ENCODE measurements around the gene PTPRA.
A peak's percentile ranks its signal among the peaks of the same experiment; 100 is the strongest.

PTPRA gene

GRCh38 chr20:2872459-2873009 is 747 bp upstream of the PTPRA start:
- Histone ChIP-seq H3K27ac (ENCODE audit: low read length) (no peak overlapping the region), H3K4me3 (ENCODE audit: low read length in 2 of 2) (peak overlapping the region; percentile 83 to 88), H3K9ac (ENCODE audit: low read length in 2 of 2) (peak overlapping the region; percentile 64 to 65), H3K9me3 (ENCODE audit: control insufficient read depth in 2 of 2, low read length in 2 of 2) (no peaks in the 10 kb centered on the region), H3K36me3 (ENCODE audit: control insufficient read depth in 2 of 2, insufficient read depth in 2 of 2, low read length in 2 of 2) (no peaks in the 10 kb centered on the region), H3K4me1 (ENCODE audit: control insufficient read depth, insufficient read depth, low read length) (peaks cover 37% of the 10 kb centered on the region), H3K27me3 (ENCODE audit: control insufficient read depth in 1 of 2, insufficient read depth in 2 of 2, low read length in 2 of 2) (peaks cover 5 to 11% of the 10 kb centered on the region in 2 donors)

GRCh38 chr20:2873747-2874041 is 413 bp downstream of the PTPRA start:
- peaks cover 5 to 11% of the 10 kb centered on the region in 2 donors for H3K27me3 ChIP-seq (ENCODE audit: control insufficient read depth in 1 of 2, insufficient read depth in 2 of 2, low read length in 2 of 2)
- H3K9me3 ChIP-seq (ENCODE audit: control insufficient read depth in 2 of 2, low read length in 2 of 2), result no peaks in the 10 kb centered on the region
- H3K4me3 ChIP-seq (ENCODE audit: low read length in 2 of 2), result peak overlapping the region; percentile 83 to 88
- no peaks in the 10 kb centered on the region for H3K36me3 ChIP-seq (ENCODE audit: control insufficient read depth in 2 of 2, insufficient read depth in 2 of 2, low read length in 2 of 2)
- H3K9ac ChIP-seq (ENCODE audit: low read length in 2 of 2), result peak overlapping the region; percentile 69 to 81
- no peak overlapping the region for H3K27ac ChIP-seq (ENCODE audit: low read length)
- H3K4me1 ChIP-seq (ENCODE audit: control insufficient read depth, insufficient read depth, low read length), result peaks cover 37% of the 10 kb centered on the region

DNA sequence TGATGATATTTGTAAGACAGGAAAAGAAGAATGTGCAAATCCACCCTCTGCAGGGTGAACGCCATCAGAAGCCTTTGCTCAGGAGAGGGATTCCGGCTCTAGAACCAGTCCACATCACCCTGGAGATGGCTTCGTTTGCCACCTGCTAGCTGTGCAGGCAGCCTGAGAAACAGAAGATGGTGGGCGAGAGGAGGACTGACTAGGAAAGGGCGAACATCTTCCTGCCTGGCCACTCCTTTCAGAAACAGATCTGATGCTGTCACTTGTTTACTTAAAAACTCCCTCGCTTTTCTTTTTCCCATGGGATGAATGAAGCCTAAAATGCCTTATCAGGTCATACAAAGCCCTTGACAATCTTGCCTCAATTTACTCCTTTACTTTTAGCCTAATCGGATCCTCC is 1.2 kb downstream of the PTPRA start:
- H3K4me1 ChIP-seq (ENCODE audit: control insufficient read depth, insufficient read depth, low read length), result peaks cover 37% of the 10 kb centered on the region
- H3K27ac ChIP-seq (ENCODE audit: low read length), result no peak overlapping the region
- peak overlapping the region; percentile 83 to 88 for H3K4me3 ChIP-seq (ENCODE audit: low read length in 2 of 2)
- H3K9ac ChIP-seq (ENCODE audit: low read length in 2 of 2), result peak overlapping the region; percentile 55 to 81
- no peaks in the 10 kb centered on the region for H3K9me3 ChIP-seq (ENCODE audit: control insufficient read depth in 2 of 2, low read length in 2 of 2)
- H3K27me3 ChIP-seq (ENCODE audit: control insufficient read depth in 1 of 2, insufficient read depth in 2 of 2, low read length in 2 of 2), result peaks cover 5 to 11% of the 10 kb centered on the region in 2 donors
- H3K36me3 ChIP-seq (ENCODE audit: control insufficient read depth in 2 of 2, insufficient read depth in 2 of 2, low read length in 2 of 2), result no peaks in the 10 kb centered on the region

- Histone ChIP-seq H3K4me3 (ENCODE audit: low read length in 2 of 2) (no peak overlapping the region), H3K9me3 (ENCODE audit: control insufficient read depth in 2 of 2, low read length in 2 of 2) (no peaks in the 10 kb centered on the region), H3K4me1 (ENCODE audit: control insufficient read depth, insufficient read depth, low read length) (peaks cover 37% of the 10 kb centered on the region), H3K27ac (ENCODE audit: low read length) (no peak overlapping the region), H3K27me3 (ENCODE audit: control insufficient read depth in 1 of 2, insufficient read depth in 2 of 2, low read length in 2 of 2) (peaks cover 5 to 11% of the 10 kb centered on the region in 2 donors), H3K36me3 (ENCODE audit: control insufficient read depth in 2 of 2, insufficient read depth in 2 of 2, low read length in 2 of 2) (no peaks in the 10 kb centered on the region), H3K9ac (ENCODE audit: low read length in 2 of 2) (no peak overlapping the region)
Measured at GRCh38 chr20:2875690-2876203, 2.5 kb downstream of the PTPRA start.

DNA sequence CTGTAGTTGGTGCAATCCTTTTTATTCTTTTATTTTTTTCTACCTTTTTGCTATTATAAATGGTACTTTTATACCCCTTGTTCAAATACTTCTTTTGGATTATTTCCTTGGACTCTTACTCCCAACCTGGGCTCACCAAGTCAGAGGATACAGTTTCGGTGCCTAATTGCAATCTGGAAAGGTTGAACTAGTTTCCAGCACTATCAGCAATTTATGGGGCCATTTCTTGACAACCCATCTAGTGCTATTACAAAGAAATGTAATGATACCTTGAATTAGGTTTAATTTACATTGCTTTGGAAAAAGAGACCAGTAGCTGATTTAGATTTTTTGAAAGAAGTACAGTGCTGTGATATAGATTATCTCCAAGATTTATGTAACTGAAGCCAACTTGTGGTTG is 5.2 kb downstream of the PTPRA start:
- H3K9ac ChIP-seq (ENCODE audit: low read length in 2 of 2), result no peak overlapping the region
- peaks cover 19% of the 10 kb centered on the region for H3K4me1 ChIP-seq (ENCODE audit: control insufficient read depth, insufficient read depth, low read length)
- no peaks in the 10 kb centered on the region for H3K27me3 ChIP-seq (ENCODE audit: control insufficient read depth in 1 of 2, insufficient read depth in 2 of 2, low read length in 2 of 2)
- no peaks in the 10 kb centered on the region for H3K36me3 ChIP-seq (ENCODE audit: control insufficient read depth in 2 of 2, insufficient read depth in 2 of 2, low read length in 2 of 2)
- H3K4me3 ChIP-seq (ENCODE audit: low read length in 2 of 2), result no peak overlapping the region
- H3K27ac ChIP-seq (ENCODE audit: low read length), result no peak overlapping the region
- H3K9me3 ChIP-seq (ENCODE audit: control insufficient read depth in 2 of 2, low read length in 2 of 2), result no peaks in the 10 kb centered on the region

GRCh38 chr20:2879146-2879545 is 5.9 kb downstream of the PTPRA start:
- Histone ChIP-seq H3K4me3 (ENCODE audit: low read length in 2 of 2) (no peak overlapping the region), H3K36me3 (ENCODE audit: control insufficient read depth in 2 of 2, insufficient read depth in 2 of 2, low read length in 2 of 2) (no peaks in the 10 kb centered on the region), H3K4me1 (ENCODE audit: control insufficient read depth, insufficient read depth, low read length) (peaks cover 19% of the 10 kb centered on the region), H3K27me3 (ENCODE audit: control insufficient read depth in 1 of 2, insufficient read depth in 2 of 2, low read length in 2 of 2) (no peaks in the 10 kb centered on the region), H3K27ac (ENCODE audit: low read length) (no peak overlapping the region), H3K9ac (ENCODE audit: low read length in 2 of 2) (no peak overlapping the region), H3K9me3 (ENCODE audit: control insufficient read depth in 2 of 2, low read length in 2 of 2) (no peaks in the 10 kb centered on the region)

- H3K27me3 ChIP-seq (ENCODE audit: control insufficient read depth in 1 of 2, insufficient read depth in 2 of 2, low read length in 2 of 2), result no peaks in the 10 kb centered on the region
- H3K9me3 ChIP-seq (ENCODE audit: control insufficient read depth in 2 of 2, low read length in 2 of 2), result no peaks in the 10 kb centered on the region
- H3K27ac ChIP-seq (ENCODE audit: low read length), result no peak overlapping the region
- peaks cover 6% of the 10 kb centered on the region for H3K4me1 ChIP-seq (ENCODE audit: control insufficient read depth, insufficient read depth, low read length)
- H3K36me3 ChIP-seq (ENCODE audit: control insufficient read depth in 2 of 2, insufficient read depth in 2 of 2, low read length in 2 of 2), result no peaks in the 10 kb centered on the region
- no peak overlapping the region for H3K9ac ChIP-seq (ENCODE audit: low read length in 2 of 2)
- no peak overlapping the region for H3K4me3 ChIP-seq (ENCODE audit: low read length in 2 of 2)
Measured at GRCh38 chr20:2880650-2881049, 7.4 kb downstream of the PTPRA start.

- Histone ChIP-seq H3K4me3 (ENCODE audit: low read length in 2 of 2) (no peak overlapping the region), H3K4me1 (ENCODE audit: control insufficient read depth, insufficient read depth, low read length) (no peaks in the 10 kb centered on the region), H3K27ac (ENCODE audit: low read length) (no peak overlapping the region), H3K27me3 (ENCODE audit: control insufficient read depth in 1 of 2, insufficient read depth in 2 of 2, low read length in 2 of 2) (no peaks in the 10 kb centered on the region), H3K9ac (ENCODE audit: low read length in 2 of 2) (no peak overlapping the region), H3K9me3 (ENCODE audit: control insufficient read depth in 2 of 2, low read length in 2 of 2) (no peaks in the 10 kb centered on the region), H3K36me3 (ENCODE audit: control insufficient read depth in 2 of 2, insufficient read depth in 2 of 2, low read length in 2 of 2) (no peaks in the 10 kb centered on the region)
Measured at GRCh38 chr20:2883726-2884637, 10.7 kb downstream of the PTPRA start.

DNA sequence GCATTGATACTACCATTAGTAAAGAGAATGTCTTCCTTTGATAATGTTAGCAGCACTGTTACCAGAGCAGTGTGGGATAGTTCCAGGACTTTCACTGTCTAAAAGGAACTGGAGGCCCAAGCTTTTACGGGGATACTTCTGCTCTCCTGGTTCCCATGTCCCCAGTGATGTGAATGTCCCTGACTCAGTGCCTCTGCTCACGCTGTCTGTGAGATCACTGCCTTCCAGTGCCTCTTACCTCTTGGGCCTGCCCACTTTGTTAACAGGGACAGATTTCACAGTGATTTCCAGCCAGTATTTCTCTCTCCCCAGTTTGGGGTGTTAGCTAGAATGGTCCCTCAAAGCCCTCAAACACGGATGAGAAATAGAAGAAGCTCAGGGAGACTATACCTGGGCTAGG is 14.4 kb downstream of the PTPRA start:
- Histone ChIP-seq H3K9ac (ENCODE audit: low read length in 2 of 2) (no peak overlapping the region), H3K9me3 (ENCODE audit: control insufficient read depth in 2 of 2, low read length in 2 of 2) (no peaks in the 10 kb centered on the region), H3K36me3 (ENCODE audit: control insufficient read depth in 2 of 2, insufficient read depth in 2 of 2, low read length in 2 of 2) (no peaks in the 10 kb centered on the region), H3K27ac (ENCODE audit: low read length) (no peak overlapping the region), H3K4me3 (ENCODE audit: low read length in 2 of 2) (no peak overlapping the region), H3K4me1 (ENCODE audit: control insufficient read depth, insufficient read depth, low read length) (no peaks in the 10 kb centered on the region), H3K27me3 (ENCODE audit: control insufficient read depth in 1 of 2, insufficient read depth in 2 of 2, low read length in 2 of 2) (no peaks in the 10 kb centered on the region)

- Histone ChIP-seq H3K9me3 (ENCODE audit: control insufficient read depth in 2 of 2, low read length in 2 of 2) (no peaks in the 10 kb centered on the region), H3K27ac (ENCODE audit: low read length) (no peak overlapping the region), H3K36me3 (ENCODE audit: control insufficient read depth in 2 of 2, insufficient read depth in 2 of 2, low read length in 2 of 2) (no peaks in the 10 kb centered on the region), H3K4me3 (ENCODE audit: low read length in 2 of 2) (no peak overlapping the region), H3K9ac (ENCODE audit: low read length in 2 of 2) (no peak overlapping the region), H3K4me1 (ENCODE audit: control insufficient read depth, insufficient read depth, low read length) (no peaks in the 10 kb centered on the region), H3K27me3 (ENCODE audit: control insufficient read depth in 1 of 2, insufficient read depth in 2 of 2, low read length in 2 of 2) (no peaks in the 10 kb centered on the region)
Measured at GRCh38 chr20:2888224-2888955, 15.1 kb downstream of the PTPRA start.

All from stomach smooth muscle (tissue), 2 donors.